Raji (cell line): Measurements from ENCODE around the gene APOBEC3C.

Experiments
- POLR2A ChIP-seq: IDR thresholded peaks from 2 replicates; pipeline ENCODE4 v1.6.1; 2011; ENCODE audit warnings: low read depth, low read length, control low read depth; ENCODE audit not compliant: insufficient read depth

Gene APOBEC3C

DNA sequence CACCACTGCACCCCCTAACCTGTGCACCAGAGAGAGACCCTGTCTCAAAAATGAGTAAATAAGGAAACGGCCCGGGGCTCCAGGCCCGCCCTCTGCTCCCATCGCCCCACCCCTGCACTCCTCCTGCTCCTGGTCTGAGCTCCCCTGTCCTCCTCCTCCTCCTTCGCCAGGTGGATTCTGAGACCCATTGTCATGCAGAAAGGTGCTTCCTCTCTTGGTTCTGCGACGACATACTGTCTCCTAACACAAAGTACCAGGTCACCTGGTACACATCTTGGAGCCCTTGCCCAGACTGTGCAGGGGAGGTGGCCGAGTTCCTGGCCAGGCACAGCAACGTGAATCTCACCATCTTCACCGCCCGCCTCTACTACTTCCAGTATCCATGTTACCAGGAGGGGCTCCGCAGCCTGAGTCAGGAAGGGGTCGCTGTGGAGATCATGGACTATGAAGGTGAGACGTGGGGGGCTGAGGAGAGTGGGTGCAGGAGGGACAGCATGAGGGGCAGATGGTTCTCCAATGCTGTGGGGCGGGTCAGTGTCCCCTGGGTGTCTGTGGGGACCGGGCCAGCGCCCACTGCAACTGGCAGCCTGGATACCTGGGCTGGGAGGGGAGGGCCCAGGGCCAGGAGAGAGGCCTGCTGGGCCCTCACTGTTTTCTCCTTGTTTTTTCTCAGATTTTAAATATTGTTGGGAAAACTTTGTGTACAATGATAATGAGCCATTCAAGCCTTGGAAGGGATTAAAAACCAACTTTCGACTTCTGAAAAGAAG is 3.7 kb downstream of the APOBEC3C start:
- TF ChIP-seq POLR2A, result no peak

DNA sequence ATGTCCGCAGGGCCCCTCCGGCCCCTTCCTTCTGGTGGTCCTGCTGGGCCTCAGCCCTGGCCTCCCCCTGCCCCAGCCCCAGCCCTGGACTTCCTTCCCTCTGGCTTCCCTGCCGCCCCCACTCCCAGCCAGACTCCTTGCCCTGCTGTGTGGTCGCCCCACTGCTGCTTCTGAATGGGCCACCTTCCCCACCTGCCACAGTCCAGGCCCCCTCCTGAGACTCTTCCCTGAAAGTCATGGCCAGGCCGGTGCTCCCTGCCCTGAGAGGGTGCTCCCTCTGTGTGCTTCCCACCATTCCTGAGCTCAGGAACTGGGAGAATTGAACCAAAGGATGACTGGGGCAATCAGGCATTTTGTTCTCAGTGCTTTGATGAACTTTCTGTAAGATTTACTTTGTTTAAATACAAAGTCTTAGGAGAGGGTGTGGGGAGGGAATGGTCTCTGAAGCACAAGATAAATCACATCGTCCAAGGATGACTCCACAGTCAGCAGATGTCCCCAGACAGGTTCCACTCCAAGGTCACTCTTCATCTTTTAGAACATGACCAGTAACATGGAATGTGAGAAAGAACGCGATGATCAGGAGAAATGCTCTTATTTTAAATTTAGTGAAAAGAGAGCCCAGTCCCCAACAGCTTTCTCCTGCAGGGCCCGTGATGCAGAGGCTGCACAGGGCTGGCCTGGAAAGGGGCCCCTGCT is 7.6 kb downstream of the APOBEC3C start:
- TF ChIP-seq POLR2A, result no peak

DNA sequence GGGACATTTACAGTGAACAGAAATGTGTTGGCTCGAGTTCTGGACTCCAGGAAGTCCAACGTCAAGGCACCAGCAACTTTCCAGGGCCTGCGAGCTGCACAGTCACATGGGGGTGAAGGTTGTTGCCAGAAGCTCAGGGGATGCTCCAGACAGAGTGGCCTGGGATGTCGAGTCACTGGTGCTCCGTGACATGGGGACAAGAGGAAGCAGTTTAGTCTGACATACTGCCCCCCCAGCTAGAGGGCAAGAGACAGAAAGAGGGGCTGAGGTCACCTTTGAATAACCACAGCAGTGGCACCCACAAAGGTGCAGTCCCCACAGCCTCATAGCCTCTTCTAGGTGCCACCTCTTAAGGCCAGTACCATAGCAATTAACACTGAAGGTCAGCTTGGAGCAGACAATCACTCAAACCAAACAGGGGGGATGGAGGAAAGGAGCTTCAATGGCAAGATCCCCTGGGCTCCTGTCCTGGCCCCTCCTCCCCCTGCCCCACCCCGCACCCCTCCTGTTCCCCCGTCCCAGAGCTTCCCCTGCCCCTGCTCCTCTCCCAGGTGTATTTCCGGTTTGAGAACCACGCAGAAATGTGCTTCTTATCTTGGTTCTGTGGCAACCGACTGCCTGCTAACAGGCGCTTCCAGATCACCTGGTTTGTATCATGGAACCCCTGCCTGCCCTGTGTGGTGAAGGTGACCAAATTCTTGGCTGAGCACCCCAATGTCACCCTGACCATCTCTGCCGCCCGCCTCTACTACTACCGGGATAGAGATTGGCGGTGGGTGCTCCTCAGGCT is 10.7 kb downstream of the APOBEC3C start:
- TF ChIP-seq POLR2A, result no peak

DNA sequence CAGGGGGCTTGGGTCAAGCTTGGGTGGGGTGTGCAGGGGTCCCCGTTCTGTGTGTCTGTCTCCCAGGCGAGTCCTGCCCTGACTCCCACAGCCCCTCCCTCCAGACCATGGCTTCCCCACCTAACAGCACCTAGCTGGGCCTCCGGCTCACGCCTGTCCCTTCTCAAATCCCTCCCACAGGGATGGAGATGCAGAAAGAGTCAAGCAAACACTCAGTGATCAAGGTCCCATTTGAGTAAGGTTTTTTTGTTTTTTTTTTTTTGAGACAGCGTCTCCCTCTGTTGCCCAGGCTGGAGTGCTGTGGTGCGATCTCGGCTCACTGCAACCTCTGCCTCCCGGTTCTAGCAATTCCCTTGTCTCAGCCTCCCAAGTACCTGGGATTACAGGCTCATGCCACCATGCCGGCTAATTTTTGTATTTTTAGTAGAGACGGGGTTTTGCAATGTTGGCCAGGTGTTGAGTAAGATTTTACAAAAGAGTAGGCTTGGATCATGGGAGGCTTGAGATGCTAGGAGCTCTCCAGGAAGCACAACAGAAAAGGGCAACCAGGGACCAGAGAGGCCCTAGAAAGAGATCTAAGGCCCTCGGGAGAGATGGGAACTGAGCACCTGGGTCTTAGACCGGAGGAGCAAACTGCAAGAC is 12.6 kb downstream of the APOBEC3C start:
- no peak for TF ChIP-seq POLR2A

DNA sequence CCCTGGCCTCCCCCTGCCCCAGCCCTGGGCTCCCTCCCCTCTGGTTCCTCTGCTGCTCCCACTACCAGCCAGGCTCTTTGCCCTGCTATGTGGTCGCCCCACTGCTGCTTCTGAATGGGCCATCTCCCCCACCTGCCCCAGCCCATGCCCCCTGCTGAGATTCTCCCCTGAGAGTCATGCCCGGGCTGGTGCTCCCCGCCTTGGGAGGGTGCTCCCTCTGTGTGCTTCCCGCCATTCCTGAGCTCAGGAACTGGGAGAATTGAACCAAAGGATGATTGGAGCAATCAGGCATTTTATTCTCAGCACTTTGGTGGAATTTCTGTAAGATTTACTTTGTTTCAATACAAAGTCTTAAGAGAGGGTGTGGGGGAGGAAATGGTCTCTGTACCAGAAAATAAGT is 13.7 kb downstream of the APOBEC3C start:
- TF ChIP-seq POLR2A, result no peak

DNA sequence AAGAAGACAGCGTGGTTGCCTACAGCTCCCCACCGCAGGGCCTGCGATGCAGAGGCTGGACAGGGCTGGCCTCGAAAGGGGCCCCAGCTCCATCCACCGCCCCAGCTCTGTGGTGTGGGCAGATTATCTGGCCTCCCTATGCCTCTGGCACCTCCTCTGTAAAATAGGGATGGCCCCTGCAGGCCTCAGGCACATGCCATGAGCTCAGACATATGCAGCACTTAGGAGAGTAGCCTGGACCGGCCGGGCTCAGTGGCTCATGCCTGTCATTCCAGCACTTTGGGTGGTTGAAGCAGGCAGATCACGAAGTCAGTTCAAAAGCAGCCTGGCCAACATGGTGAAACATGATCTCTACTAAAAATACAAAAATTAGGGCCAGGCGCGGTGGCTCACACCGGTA is 14.2 kb downstream of the APOBEC3C start:
- TF ChIP-seq POLR2A, result no peak

DNA sequence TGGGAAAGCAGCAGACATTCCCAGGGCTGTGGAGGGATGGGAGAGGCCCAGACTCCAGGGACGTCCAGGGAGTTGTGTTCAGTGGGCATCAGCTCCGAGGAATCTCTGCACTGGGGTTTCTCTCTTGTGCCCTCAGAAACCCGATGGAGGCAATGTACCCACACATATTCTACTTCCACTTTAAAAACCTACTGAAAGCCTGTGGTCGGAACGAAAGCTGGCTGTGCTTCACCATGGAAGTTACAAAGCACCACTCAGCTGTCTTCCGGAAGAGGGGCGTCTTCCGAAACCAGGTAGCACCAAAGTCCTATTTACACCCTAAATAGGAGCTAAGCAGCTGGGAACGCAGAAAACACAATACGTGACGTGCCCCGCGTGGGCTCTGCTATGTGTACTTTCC is 15.2 kb downstream of the APOBEC3C start:
- TF ChIP-seq POLR2A, result no peak

DNA sequence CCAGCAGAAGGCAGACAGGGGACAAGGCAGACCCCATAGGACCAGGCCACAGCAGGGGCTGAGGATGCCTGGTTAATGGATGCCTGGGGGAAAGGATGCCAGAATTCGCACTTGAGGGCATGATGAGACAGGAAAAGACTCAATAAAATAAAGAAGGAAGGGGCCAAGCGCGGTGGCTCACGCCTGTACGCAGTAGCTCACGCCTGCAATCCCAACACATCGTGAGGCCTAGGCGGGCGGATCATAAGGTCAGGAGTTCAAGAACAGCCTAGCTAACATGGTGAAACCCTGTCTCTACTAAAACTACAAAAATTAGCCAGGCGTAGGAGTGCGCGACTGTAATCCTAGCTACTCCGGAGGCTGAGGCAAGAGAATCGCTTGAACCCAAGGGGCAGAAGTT is 16.6 kb downstream of the APOBEC3C start:
- TF ChIP-seq POLR2A, result no peak

DNA sequence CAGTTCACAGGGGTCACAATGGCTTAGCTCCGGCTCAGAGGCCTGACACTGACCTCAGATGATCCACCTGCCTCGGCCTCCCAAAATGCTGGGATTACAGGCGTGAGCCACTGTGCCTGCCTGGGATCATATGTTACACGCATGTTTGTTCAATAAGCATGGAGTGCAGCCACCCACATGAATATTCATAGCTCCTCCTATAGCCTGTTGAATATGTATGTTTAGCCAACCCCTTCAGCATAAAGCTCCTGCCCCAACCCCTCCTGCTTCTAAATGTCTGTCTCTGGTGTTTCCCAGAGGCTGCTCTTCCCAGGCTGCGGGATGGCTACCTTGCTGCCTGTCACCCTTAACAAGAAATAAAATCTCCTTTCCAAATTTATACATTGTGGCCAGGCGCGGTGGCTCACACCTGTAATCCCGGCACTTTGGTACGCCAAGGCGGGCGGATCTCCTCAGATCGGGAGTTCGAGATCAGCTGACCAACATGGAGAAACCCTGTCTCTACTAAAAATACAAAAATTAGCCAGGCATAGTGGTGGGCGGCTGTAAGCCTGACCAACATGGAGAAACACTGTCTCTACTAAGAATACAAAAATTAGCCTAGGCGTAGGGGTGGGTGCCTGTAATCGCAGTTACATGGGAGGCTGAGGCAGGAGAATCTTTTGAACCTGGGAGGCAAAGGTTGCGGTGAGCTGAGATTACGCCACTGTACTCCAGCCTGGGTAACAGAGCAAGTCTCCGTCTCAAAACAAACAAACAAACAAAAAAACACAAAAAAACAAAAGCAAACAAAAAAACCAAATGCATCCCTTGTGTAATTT is 25.5 kb downstream of the APOBEC3C start:
- no peak for TF ChIP-seq POLR2A

DNA sequence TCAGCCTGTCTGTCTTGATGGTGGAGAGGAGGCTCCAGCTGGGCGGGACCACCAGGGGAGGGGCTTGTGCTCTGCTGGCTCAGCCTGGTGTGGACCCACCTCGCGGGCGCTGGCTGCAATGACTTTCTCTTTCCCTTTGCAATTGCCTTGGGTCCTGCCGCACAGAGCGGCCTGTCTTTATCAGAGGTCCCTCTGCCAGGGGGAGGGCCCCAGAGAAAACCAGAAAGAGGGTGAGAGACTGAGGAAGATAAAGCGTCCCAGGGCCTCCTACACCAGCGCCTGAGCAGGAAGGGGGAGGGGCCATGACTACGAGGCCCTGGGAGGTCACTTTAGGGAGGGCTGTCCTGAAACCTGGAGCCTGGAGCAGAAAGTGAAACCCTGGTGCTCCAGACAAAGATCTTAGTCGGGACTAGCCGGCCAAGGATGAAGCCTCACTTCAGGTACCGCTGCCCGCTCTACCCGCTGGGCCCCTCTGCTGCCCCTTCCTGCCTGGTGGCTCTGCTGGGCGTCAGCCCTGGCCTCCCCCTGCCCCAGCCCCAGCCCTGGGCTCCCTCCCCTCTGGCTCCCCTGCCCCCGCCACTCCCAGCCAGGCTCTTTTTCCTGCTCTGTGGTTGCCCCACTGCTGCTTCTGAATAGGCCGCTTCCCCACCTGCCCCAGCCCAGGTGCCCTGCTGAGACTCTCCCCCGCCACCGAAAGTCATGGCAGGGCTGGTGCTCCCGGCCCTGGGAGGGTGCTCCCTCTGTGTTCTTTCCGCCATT is 26.7 kb downstream of the APOBEC3C start, which contains the start of gene APOBEC3F:
Gene APOBEC3F, plus strand, starts transcription at position 327 of the 759 bp plus-strand sequence. Its CDS starts 97 bp downstream, at position 424.
- TF ChIP-seq POLR2A, result peak; percentile 44; the same call in 1 of the 2 replicates

DNA sequence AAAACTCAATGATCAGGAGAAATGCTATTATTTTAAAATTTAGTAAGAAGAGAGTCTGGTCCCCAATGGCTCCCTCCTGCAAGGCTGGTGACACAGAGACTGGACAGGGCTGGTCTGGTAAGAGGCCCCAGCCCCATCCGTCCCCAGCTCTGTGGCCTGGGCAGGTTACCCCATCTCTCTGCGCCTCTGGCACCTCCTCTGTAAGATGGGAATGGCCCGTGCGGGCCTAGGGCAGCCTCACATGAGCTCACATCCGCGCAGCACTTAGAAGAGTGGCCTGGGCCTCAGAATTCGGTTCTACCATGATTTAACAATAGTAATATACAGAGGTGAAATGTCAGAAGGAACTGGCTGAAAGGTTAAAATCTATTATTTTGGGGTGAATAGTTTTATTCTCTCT is 27.9 kb downstream of the APOBEC3C start:
- no peak for TF ChIP-seq POLR2A

DNA sequence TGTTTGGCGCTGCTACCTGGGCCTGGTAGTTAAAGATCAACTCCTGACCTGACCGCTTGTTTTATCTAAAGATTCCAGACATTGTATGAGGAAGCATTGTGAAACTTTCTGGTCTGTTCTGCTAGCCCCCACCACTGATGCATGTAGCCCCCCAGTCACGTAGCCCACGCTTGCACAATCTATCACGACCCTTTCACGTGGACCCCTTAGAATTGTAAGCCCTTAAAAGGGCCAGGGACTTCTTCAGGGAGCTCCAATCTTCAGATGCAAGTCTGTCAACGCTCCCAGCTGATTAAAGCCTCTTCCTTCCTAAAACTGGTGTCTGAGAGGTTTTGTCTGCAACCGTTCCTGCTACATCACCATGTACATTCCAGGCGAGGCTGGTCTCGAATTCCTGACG is 41.6 kb downstream of the APOBEC3C start:
- TF ChIP-seq POLR2A, result no peak

DNA sequence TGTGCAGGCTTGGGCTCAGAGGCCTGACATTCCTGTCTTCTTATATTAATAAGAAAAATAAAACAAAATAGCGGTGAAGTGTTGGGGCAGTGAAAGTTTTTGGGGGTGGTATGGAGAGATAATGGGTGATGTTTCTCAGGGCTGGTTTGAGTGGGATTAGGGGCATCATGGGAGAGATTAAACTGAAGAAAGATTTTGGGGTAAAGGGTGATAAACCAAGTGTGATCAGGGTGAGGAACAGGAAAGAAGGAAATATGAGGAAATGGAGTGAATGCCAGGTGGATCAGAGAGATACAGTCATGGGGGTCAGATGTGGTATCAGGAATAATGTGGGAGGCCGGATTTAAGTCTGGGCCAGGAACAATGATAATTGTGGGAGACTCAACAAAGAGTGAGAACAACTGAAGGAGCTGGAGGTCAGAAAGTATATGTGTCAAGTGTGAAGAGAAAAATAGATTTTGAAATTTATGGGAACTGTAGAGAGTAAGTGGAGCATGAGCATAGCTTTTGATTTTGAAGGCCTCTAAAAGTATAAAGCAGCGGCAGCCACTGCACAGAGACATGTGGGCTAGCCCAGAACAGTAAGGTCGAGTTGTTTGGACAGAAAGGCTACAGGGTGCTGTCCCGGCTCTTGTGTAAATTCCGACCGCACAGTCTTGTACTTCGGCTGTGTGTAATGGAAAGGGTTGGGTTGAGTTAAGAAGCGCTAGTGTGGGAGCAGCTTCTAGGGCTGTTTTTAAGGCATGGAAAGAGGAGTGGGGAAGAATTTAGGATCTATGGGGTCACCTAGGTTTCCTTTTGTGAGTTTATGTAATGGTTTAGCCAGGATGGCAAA is 52.6 kb downstream of the APOBEC3C start:
- peak; percentile 42; the same call in 1 of the 2 replicates for TF ChIP-seq POLR2A
